Right lobe of liver (tissue), 4 donors: ENCODE data around the gene CDIP1.

Source experiments
- CTCF ChIP-seq, 4 donors: fragments of 200-600 bp in 3 of 4; fragments of 450-650 bp in 1 of 4; IDR thresholded peaks; one replicate each; pipeline versions ENCODE4 v1.5.1 to v1.8.0; 2016 to 2022; ENCODE audit warnings: antibody characterized with exemption in 4 of 4, mild to moderate bottlenecking in 2 of 4
- POLR2A ChIP-seq: fragments of 450-650 bp; IDR thresholded peaks from one replicate; pipeline ENCODE4 v1.6.1; 2017; ENCODE audit warnings: antibody characterized with exemption, mild to moderate bottlenecking
- donor health status: DM: no; HTN: no; CAD: no.
- donor health status: DM: no; HTN: no; CAD: no.
- donor health status: DM: no; HTN: yes; CAD: no.

GRCh38 chr16:4531811-4532210 is 6.8 kb downstream of the CDIP1 start:
- TF ChIP-seq POLR2A (no peak), CTCF (IDR thresholded peaks at IDR 0.05) (no peak)
